HepG2 (cell line): ENCODE results near the gene TAF11. TPM values are rescaled to one million over a fixed set of nuclear protein-coding genes. Genes with fewer than 3 reads are reported as not detected.

ENCODE experiments used
- ARNTL ChIP-seq: sonication (generic); formaldehyde crosslinking; IDR thresholded peaks from 2 replicates; pipeline ENCODE4 v1.4.0; 2020; ENCODE audit warnings: mild to moderate bottlenecking, missing genetic modification reagents
- CENPBD1 ChIP-seq: sonication (generic); formaldehyde crosslinking; IDR thresholded peaks from 2 replicates; pipeline ENCODE4 v1.8.0; 2022; ENCODE audit warnings: missing genetic modification reagents, low read depth, mild to moderate bottlenecking, borderline replicate concordance
- E2F1 ChIP-seq: sonication (generic); formaldehyde crosslinking; IDR thresholded peaks from 2 replicates; pipeline ENCODE4 v1.5.0; 2020; ENCODE audit warnings: missing genetic modification reagents
- FOXP4 ChIP-seq: sonication (generic); formaldehyde crosslinking; IDR thresholded peaks from 2 replicates; pipeline ENCODE4 v1.4.0; 2020; ENCODE audit warnings: missing genetic modification reagents
- IKZF4 ChIP-seq: sonication (generic); formaldehyde crosslinking; IDR thresholded peaks from 2 replicates; pipeline ENCODE4 v1.5.1; 2020; ENCODE audit warnings: borderline replicate concordance, mild to moderate bottlenecking, low read depth, missing genetic modification reagents; ENCODE audit errors: not compliant biosample characterization
- KLF12 ChIP-seq: sonication (generic); formaldehyde crosslinking; IDR thresholded peaks from 2 replicates; pipeline ENCODE4 v1.4.0; 2020; ENCODE audit warnings: missing genetic modification reagents, borderline replicate concordance
- KLF9 ChIP-seq: IDR thresholded peaks from 2 replicates; pipeline ENCODE4 v1.6.1; 2016; ENCODE audit warnings: low read depth
- ZBTB25 ChIP-seq: IDR thresholded peaks from 2 replicates; pipeline ENCODE4 v1.6.1; 2018; ENCODE audit warnings: missing genetic modification reagents
- ZNF646 ChIP-seq: sonication (generic); formaldehyde crosslinking; IDR thresholded peaks from 2 replicates; pipeline ENCODE4 v1.9.0; 2021; ENCODE audit warnings: mild to moderate bottlenecking, missing genetic modification reagents
- ZNF709 ChIP-seq: sonication (generic); formaldehyde crosslinking; IDR thresholded peaks from 2 replicates; pipeline ENCODE4 v1.5.0; 2020; ENCODE audit warnings: mild to moderate bottlenecking, missing genetic modification reagents
- ZXDC ChIP-seq: sonication (generic); formaldehyde crosslinking; IDR thresholded peaks from 2 replicates; pipeline ENCODE4 v1.5.0; 2020; ENCODE audit warnings: mild to moderate bottlenecking, missing genetic modification reagents
- polyA plus RNA-seq, 8 experiments: library from polyadenylated mRNA; depleted of rRNA in 3 of 8; stranded (reverse) in 7 of 8; unstranded in 1 of 8; fragments of >200 nt; fragmentation: Illumina TruSeq in 4 of 8; extraction: Trizol in 4 of 8; gene quantifications; 2 replicates each; pipeline versions ENCODE4 v1.2.1 to v1.2.3, GENCODE V29; 2011 to 2016; ENCODE audit warnings: low read depth in 4 of 8, missing spikeins in 1 of 8, mixed read lengths in 1 of 8; ENCODE audit not compliant: insufficient read depth in 1 of 8
- total RNA-seq, 5 experiments: library from RNA; depleted of rRNA; stranded (reverse); fragments of >200 nt; fragmentation: Illumina TruSeq; extraction: Trizol; gene quantifications; 2 replicates each; pipeline ENCODE4 v1.2.3, GENCODE V29; 2016; ENCODE audit warnings: low read depth in 1 of 5

TAF11 gene
- total and polyA plus RNA-seq, 2 of the 13 experiments (the other 11 are each of a cell fraction or from before 2014, with no cell fraction given), result 35.4 to 73.6 TPM

GRCh38 chr6:34887753-34888513 is at the start of gene TAF11 (continued):
- TF ChIP-seq ZNF646 (no peak; the same call in 1 of the 2 replicates), CENPBD1 (CRISPR knock-in tag) (no peak), ZBTB25 (peak; percentile 92), E2F1 (peak; percentile 80), ZNF709 (CRISPR knock-in tag) (peak; percentile 38; the same call in 1 of the 2 replicates), ARNTL (CRISPR knock-in tag) (peak; percentile 42; the same call in 1 of the 2 replicates), IKZF4 (CRISPR knock-in tag) (peak; percentile 79), KLF12 (CRISPR knock-in tag) (no peak), FOXP4 (CRISPR knock-in tag) (peak; percentile 39; the same call in 1 of the 2 replicates), ZXDC (CRISPR knock-in tag) (no peak), KLF9 (CRISPR knock-in tag) (peak; percentile 65; the same call in 1 of the 2 replicates)
- TF ChIP-seq, all 625 proteins: peak for 316
